HG03520 (cell line): ENCODE measurements around the gene ARID3B.
"Not testable (repeated sequence)": the region's sequence is repeated elsewhere in the genome, so short reads cannot be mapped to it uniquely, and the experiment has no call there.

Experiments used
- ATAC-seq: cut with Tn5 transposase; IDR thresholded peaks from one replicate; pipeline ENCODE4 v1.9.1; 2021; ENCODE audit warnings: mild to moderate bottlenecking, moderate library complexity; ENCODE audit not compliant: unreplicated experiment

The ARID3B gene

GRCh38 chr15:74564182-74564581 lies 23.2 kb downstream of the ARID3B start:
- ATAC-seq, result no peak

- no peak for ATAC-seq
These were observed 24.5 kb downstream of the ARID3B start for GRCh38 chr15:74565381-74566085.

DNA sequence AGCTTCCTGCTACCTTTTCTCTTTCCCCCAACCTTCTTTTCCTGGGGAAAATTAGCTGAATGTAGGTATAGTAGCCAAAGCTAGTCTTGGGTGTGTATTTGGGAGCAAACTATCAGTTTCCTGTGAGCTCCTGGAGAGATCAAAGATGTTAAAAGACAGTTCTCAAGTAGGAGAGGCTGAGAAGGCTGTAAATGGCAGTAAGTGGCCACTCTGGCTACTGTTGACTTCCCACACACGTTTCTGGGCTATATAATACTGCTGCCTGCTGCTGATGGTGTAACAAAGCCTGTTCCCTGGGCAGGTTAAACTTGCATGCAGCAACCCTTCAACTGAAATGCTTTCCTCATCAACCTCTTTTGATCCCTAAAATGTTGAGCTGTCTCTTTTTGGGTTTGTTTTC lies 27.6 kb downstream of the ARID3B start:
- no peak for ATAC-seq

DNA sequence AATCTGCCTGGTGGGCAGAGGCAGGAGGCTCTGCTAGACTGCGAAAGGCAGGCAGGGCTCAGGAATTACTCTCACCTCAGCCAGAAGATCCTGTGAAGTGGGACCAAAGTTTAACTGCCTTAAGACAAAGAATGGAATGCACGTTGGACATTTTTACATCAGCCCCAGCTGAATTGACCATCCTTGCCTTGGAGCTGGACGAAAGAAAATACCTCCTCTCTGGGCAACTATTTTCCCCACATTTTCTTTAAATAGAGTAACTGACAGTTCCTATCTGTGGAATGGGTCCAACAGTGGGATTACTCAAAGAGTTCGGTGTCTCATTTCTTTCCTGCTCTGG lies 28.7 kb downstream of the ARID3B start:
- ATAC-seq, result no peak

DNA sequence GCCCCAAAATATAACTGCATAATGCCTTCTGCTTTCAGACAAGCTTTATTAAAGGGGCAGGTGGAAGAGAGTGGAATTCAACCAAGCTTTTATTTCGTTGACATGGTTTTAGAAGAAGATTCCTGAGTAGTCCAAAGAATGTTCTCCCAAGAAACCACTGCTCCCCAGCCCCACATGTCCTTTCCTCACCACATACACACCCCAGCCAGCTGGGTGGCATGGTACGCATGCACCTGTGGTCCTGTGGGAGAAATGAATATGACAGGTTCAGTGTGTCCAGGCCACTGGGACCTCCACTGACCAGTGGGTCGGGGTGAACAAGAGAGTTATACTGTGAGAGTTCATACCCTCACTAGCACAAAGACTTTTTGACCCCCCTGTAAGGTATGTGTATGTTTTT lies 30.2 kb downstream of the ARID3B start:
- ATAC-seq, result no peak

DNA sequence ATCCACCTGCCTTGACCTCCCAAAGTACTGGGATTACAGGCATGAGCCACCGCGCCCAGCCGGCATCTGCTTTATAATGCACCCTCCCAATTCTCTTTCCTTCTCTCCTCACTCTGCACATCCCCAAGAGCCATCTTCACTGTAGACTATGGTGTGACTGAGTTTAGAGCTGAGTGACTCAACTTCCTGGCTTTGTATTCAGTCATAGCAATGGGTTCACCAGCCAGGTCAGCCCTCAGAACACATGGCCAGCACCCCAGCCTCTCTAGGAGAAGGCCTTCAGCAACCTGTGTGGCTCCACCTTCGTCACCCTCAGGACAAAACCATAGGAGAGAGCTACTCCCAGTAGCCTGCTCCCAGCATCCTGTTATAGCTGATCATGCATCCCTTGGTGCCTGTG lies 33.0 kb downstream of the ARID3B start:
- no peak for ATAC-seq

DNA sequence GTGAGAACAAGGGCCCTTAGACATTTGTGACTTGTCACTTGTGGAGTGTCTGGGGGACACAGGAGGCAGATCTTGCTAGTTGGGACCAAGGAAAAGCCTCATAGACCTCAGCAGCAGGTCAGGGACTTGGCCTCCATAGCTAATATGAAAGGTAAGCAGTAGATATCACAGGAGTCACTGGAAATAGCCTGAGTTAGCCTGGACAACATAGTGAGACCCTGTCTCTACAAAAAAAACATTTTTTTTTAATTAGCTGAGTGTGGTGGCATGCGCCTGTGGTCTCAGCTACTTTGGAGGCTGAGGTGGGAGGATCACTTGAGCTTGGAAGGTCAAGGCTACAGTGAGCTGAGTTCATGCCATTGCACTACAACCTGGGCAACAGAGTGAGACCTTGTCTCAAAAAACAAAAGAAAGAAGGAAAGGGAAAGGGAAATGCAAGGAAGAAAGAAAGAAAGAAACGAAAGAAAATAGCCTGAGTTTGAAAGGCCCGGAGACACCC lies 37.5 kb downstream of the ARID3B start:
- ATAC-seq, result no peak

GRCh38 chr15:74579001-74579400 lies 38.0 kb downstream of the ARID3B start:
- ATAC-seq, result no peak

DNA sequence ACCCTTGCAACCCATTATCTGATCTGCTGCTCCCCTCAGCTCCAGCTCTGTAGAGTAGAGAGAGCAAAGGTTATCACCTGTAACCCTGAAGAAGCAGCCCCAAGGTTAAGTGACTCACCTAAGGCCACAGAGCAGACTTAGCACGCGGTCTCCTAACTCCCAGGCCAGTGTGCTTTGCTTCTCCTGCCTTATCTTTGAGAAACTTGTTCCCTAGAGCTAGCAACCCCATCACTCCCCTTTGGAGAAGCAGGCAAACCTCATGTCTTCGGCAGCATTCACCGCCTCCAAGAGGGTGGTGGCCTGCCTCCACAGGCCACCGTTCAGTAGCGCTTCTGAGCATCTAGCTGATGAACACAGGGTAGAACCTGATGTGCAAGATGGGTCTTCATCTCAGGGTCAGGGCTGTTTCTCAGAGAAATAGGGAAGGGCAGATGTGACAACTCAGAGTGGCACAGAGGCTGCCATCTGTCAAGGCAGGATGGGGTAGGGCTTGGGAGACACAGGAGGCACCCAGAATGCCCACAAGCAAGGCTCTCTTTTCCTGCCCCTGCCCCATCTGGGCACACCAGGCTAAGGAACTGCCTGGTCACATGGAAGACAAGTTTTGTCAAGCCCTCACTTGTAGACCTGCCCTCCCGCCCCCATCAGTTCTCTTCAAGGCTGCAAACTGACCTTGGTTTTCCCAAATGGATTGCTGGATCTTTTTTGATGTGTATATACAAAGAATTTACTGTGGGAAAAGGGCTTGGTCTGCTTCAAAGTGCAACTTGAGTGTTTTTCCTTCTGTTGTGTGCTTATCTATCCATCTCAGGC lies 39.7 kb downstream of the ARID3B start:
- ATAC-seq, result no peak

- ATAC-seq, result no peak
These were observed 43.2 kb downstream of the ARID3B start for GRCh38 chr15:74584204-74584603.

- no peak for ATAC-seq
These were observed 43.8 kb downstream of the ARID3B start for GRCh38 chr15:74584779-74585178.

- no peak for ATAC-seq
These were observed 44.2 kb downstream of the ARID3B start for GRCh38 chr15:74585191-74585590.

DNA sequence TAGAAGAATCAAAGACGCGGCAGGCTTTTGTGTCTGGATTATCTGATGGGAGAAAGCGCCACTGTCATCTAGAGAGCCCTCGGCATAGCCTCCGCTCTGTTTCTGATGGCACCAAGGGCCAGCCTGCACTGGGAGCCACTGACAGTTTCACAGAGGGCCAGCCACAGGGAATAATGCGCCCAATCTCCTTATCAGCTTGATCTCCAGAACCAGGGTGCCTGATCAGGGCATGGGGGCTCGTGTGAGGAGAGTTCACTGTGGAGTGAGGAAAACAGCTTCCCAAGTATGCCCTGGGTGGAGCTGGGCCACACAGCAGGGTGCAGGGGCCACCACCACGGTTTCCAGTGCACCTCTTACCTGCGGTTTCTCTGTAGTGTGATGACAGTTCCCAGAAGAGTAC lies 44.8 kb downstream of the ARID3B start:
- ATAC-seq, result no peak

DNA sequence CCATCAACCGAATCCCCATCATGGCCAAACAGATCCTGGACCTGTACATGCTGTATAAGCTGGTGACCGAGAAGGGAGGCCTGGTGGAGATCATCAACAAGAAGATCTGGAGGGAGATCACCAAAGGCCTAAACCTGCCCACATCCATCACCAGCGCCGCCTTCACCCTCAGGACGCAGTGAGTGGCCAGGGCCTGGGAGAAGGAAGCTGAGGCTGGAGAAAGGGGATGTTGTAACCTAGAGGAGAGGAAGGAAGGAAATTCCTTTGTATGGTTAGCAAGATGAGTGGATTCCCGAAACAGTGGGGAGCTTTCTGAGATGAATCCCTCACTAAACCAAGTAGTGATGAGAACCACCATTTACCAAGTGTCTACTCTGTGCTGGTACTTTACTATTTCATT lies 48.8 kb downstream of the ARID3B start:
- ATAC-seq, result no peak

- ATAC-seq, result no peak
These were observed 51.2 kb downstream of the ARID3B start for GRCh38 chr15:74592222-74592621.

DNA sequence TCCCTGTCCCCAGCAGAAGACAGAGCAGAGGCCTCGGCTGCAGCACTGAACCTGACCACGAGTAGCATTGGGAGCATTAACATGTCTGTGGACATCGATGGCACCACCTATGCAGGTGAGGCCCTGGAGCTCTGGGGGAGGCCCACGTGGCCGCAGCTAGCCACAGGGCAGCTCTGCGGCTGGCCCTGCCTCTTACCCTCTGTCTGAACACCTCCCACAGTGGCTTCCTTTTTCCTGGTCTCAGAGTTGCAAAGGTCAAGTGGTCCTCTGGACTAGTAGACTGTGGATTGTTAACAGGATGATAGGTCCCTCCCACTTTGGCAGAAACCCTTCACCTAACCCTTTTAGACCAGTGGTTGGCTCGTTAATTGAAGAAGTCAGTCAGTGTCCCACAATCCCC lies 52.1 kb downstream of the ARID3B start:
- no peak for ATAC-seq

DNA sequence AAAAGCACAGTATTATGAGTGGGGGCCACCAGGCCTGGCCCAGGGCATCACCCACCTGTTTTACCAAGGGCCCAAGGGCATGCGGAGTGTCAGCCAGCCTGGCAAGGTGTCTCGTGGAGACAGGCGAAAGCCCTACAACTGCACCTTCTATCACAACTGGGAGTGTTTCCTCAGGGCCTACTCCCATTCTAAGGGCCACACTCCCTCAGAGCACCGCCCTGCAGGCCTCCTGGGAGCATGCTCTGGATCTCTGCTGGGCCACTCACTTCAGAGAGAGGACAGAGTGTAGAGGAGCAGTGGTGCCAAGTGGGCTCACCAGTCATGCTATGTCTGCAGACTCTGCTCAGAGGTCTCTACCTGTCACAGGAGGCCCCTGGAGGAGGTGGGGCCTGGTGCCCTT lies 53.4 kb downstream of the ARID3B start:
- ATAC-seq, result no peak

DNA sequence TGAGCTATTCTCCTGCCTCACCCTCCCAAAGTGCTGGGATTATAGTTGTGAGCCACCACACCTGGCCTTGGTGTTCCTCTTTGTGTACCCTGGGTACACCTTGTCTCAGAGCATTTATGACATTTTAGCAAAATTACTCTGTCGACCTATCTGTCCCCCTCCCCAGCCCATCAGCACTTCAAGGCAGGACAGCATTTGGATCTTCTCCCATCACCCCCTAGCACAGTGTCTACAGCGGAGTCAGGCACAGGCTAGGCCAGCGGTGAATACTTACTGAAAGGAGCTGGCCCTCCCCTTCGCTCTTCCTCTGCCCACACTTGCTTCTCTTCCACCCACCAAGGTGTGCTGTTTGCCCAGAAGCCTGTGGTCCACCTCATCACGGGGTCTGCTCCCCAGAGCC lies 54.3 kb downstream of the ARID3B start:
- ATAC-seq, result no peak

GRCh38 chr15:74596736-74597135 lies 55.7 kb downstream of the ARID3B start:
- not testable (repeated sequence) for ATAC-seq

DNA sequence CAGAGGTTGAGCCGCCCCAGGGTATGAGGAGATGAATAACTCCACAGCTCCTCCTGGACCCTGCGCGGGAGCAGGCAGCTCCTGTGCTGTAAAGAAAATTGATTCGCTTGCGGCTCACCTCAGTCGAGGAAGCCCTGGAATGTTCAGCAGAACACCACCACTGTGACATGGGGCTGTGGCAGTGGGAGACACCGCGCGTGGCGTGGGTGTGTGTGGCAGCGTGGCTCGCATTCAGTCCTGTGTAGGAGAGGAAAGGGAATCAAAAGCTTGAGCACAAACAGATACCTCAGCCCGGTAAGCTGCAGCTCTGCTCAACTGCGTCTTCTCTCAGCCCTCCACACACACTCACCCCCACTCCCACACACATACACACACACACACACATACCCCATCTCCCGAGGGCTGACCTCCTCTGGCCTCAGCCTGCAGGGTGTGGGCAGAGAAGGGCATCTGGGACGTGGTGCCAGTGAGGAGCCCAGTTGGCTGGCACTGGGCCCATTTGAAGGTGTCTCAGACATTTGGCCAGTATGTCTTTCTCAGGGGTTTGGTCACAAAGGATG lies 56.2 kb downstream of the ARID3B start:
- ATAC-seq, result not testable (repeated sequence)

DNA sequence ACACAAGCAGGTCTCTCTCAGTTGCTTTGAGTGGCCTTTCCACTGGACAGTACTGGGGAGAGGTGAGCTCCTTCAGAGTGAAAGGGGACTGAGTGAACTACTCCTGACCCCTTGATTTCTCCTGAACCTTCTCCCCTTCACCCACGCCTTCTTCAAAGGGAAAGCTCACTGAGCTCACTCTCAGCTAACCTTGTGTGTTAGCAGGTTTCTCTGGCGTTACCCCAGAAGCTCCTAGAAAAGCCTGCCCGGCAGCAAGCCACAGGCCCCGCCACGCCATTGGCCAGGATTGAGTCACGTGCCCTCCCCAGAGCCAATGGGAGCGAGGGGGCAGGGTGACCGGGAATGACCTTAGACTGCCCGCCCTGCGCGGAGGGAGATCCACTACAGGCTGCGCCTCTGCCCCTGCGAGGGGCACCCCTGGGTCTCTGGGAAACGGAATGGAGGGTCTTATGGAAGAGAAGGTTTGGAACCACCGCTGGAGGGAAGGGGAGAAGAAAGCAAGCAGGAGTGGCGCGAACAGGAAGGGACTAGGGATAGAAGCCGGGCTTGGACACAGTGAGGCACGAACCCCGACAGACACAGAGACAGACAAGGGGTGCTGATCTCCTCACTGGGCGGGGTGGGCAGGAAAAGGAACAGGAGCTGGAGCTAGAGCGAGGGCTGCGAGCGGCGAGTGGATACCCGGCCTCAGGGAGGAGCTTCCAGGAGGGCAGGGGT lies 57.3 kb downstream of the ARID3B start:
- peak; percentile 82 for ATAC-seq
